Memory B cell (primary cell): Measurements from ENCODE around the gene VDAC2.

Source experiments
- ATAC-seq: fragments of 150-1000 bp; cut with Tn5 transposase; 2 replicates; pipeline ENCODE4 v1.10.0; 2021; ENCODE audit warnings: low read depth, mild to moderate bottlenecking, moderate library complexity
- DNase-seq, 2 donors: peaks; one replicate each; pipeline ENCODE4 v3.0.0; 2022; ENCODE audit warnings: low spot score in 2 of 2
- H3K27ac Mint-ChIP-seq: one replicate; pipeline ENCODE4 v1.8.0; 2022; ENCODE audit warnings: mild to moderate bottlenecking, moderate library complexity, mixed read lengths
- H3K27me3 Mint-ChIP-seq: one replicate; pipeline ENCODE4 v1.8.0; 2022; ENCODE audit warnings: mixed read lengths
- H3K36me3 Mint-ChIP-seq: one replicate; pipeline ENCODE4 v1.8.0; 2022; ENCODE audit warnings: mild to moderate bottlenecking, mixed read lengths
- H3K4me1 Mint-ChIP-seq: one replicate; pipeline ENCODE4 v1.8.0; 2022; ENCODE audit warnings: mixed read lengths
- H3K4me3 Mint-ChIP-seq: one replicate; pipeline ENCODE4 v1.8.0; 2022; ENCODE audit warnings: mild to moderate bottlenecking, moderate library complexity, mixed read lengths
- H3K9me3 Mint-ChIP-seq: one replicate; pipeline ENCODE4 v1.8.0; 2022; ENCODE audit warnings: mixed read lengths

Gene VDAC2

DNA sequence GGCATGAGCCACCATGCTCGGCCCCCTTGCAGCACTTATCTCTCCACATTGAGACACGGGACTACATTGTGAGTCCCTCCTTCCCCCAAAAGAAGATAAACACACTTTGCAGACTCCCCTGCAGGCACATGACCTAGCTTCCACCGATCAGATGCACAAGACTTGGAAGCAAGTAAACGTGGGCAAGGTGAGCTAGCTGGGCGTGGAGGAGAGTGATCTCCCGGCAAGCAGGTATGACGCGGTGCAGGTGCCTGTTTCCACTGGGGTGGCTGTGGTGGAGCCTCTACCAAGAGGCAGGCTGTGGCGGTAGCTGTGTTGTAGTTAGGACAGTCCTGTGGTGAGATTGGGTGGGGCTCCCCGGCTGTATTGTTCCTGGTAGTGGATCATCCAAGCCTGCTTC lies 32.8 kb downstream of the VDAC2 start:
- no peak for ATAC-seq
- no peaks in the 10 kb centered on the region for H3K36me3 Mint-ChIP-seq
- no peaks in the 10 kb centered on the region for H3K9me3 Mint-ChIP-seq
- no peak overlapping the region for H3K4me3 Mint-ChIP-seq
- H3K27ac Mint-ChIP-seq = no peak overlapping the region
- no peak for DNase-seq
- H3K27me3 Mint-ChIP-seq = no peaks in the 10 kb centered on the region
- H3K4me1 Mint-ChIP-seq = no peaks in the 10 kb centered on the region

DNA sequence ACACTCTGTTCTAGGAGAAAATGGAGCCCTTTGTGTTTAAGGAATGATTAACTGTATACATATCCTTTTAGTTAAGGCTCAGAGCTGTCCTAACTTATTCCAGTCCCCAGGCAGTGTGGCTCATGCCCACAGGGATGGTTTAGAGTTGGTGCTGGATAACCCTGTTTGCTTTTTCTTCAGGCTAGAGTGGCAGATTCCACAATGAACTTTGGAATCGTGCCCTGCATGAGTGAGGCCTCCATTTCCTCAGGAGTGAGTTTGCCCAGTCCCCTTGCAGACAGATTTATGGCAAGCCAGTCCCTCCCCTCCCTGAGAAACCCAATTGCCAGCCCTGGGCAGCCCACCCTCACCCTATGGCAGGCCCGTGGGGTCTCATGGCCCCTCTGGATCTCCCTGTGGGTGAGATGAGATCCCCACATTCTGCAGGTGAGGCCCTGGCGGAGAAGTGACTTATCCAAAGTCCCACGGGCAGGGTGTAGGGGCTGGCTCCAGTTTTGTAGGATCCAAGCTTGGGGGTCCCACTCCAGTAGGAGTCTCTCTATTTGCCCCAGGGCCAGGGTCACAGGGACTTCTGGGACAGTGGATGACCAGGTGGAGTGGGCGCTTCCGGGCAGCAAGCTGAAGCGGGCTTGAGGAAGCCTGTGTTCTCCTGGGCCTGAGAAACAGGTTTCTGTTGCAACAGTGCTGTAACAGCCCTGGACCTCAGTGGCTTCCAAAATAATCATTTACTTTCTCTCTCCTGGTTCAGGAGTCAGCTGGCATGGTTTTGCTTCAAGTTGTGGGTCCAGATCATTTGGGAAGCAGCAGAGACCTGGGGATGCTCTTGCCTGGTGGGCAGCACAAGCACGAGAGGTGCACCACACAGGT lies 34.1 kb downstream of the VDAC2 start:
- ATAC-seq (no peak), DNase-seq (no peak)
- no peak overlapping the region for H3K4me3 Mint-ChIP-seq
- peaks cover 3% of the 10 kb centered on the region for H3K27me3 Mint-ChIP-seq
- H3K9me3 Mint-ChIP-seq = no peaks in the 10 kb centered on the region
- no peaks in the 10 kb centered on the region for H3K4me1 Mint-ChIP-seq
- no peaks in the 10 kb centered on the region for H3K36me3 Mint-ChIP-seq
- no peak overlapping the region for H3K27ac Mint-ChIP-seq

DNA sequence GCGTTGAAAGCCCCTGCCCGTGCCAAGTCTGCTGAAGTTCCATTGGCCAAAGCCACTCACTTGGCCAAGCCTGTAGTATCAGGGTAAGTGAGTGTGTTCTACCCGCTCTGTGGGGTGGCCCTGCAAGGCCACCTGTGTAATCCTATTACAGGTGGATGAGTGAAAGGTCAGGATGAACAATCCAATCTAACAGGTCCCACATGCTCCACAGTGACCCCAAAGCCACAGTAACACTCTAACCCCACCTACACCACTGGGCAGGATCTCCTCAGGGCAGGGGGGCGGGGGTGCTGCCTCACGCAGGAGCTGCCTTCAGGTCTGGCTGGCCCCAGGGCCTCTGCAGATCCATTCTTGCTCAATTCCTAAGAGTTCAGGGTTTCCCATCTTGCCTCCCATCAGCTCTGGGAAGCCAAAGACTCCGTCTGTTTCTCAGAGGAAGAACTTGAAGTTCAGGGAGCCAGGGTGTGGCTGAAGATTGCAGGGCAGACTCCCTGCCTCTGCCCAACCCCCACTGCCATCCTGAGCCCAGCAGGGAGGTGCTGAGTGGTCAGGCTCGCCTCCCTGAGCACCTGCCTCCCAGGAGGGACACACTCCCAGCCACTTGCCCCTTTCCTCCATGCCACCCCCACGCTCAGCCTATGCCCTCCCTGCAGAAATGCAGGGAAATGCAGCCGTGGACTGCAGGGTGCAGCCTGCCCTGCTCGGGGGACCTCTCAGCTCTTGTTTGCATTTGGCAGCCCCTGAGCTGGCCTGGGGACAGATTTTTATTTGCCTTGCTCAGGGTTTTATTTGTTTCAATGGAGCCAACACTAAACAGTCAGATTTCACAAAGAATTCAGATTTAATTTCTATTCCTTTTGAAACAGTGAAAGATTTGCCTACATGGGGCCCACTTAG lies 35.0 kb downstream of the VDAC2 start:
- ATAC-seq (no peak), DNase-seq (no peak)
- Mint-ChIP-seq H3K4me3 (no peak overlapping the region), H3K27ac (no peak overlapping the region), H3K36me3 (peaks cover 3% of the 10 kb centered on the region), H3K27me3 (peaks cover 3% of the 10 kb centered on the region), H3K9me3 (no peaks in the 10 kb centered on the region), H3K4me1 (no peaks in the 10 kb centered on the region)

DNA sequence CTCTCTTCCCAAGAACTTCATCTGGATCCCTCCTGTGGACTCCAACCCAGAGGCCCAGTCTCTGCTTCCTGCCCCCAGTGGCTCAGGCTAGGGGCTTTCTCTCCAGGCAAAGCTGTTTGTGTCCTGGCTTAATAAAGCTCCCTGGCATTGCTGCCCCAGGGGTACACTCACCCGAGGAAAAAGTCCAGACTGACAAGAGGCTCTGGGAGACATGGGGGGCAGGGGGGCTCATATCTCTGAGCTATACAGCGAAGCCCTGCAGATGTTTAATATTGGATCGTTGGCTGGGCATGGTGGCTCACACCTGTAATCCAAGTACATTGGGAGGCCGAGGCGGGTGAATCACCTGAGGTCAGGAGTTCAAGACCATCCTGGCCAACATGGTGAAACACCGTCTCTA lies 35.9 kb downstream of the VDAC2 start:
- no peaks in the 10 kb centered on the region for H3K4me1 Mint-ChIP-seq
- H3K36me3 Mint-ChIP-seq = peaks cover 3% of the 10 kb centered on the region
- H3K27me3 Mint-ChIP-seq = peaks cover 3% of the 10 kb centered on the region
- no peak overlapping the region for H3K4me3 Mint-ChIP-seq
- H3K9me3 Mint-ChIP-seq = no peaks in the 10 kb centered on the region
- DNase-seq (no peak), ATAC-seq (no peak)
- H3K27ac Mint-ChIP-seq = no peak overlapping the region

DNA sequence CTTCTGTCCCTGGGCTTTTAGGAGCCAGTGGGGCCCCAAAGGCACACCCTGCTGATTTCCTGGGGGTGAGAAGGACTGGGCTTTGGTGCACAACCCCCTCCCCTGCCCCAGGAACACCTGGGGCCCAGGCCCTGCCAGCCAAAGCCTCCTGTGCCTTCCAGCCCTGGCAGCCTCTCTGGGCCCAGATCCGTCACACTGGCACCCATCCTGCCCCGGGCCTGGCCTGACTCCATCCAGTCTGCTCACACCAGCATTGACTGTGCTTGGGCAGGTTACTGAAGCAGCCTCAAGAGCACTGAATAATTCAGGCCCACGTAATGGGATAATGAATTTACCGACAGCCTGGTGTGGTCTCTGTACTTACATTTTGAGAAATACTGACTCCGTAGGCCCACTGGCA lies 37.2 kb downstream of the VDAC2 start:
- ATAC-seq = no peak
- H3K36me3 Mint-ChIP-seq = peaks cover 3% of the 10 kb centered on the region
- peaks cover 3% of the 10 kb centered on the region for H3K9me3 Mint-ChIP-seq
- no peak for DNase-seq
- H3K27me3 Mint-ChIP-seq = peaks cover 3% of the 10 kb centered on the region
- H3K4me1 Mint-ChIP-seq = no peaks in the 10 kb centered on the region
- H3K4me3 Mint-ChIP-seq = no peak overlapping the region
- H3K27ac Mint-ChIP-seq = no peak overlapping the region

DNA sequence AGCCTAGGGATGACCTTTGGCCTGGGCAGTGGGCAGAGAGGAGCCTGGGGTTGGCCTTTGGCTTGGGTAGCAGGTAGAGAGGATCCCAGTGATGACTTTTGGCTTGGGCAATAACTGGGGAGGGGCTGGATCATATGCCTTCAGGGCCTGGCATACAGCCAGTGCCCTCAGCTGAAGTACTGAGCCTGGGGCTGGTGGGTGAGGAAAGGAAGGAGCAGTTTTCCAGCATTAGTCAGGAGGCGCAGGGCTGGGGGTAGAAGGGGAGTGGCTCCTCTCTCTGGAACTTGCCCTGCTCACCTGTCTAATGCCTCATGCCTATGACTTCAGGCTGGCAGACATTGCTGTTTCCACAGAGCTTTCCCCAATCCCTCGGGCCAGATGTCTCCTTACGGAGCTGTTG lies 40.3 kb downstream of the VDAC2 start:
- H3K36me3 Mint-ChIP-seq = peaks cover 4% of the 10 kb centered on the region
- DNase-seq (no peak), ATAC-seq (no peak)
- peaks cover 9% of the 10 kb centered on the region for H3K9me3 Mint-ChIP-seq
- peaks cover 3% of the 10 kb centered on the region for H3K27me3 Mint-ChIP-seq
- no peak overlapping the region for H3K4me3 Mint-ChIP-seq
- no peak overlapping the region for H3K27ac Mint-ChIP-seq
- H3K4me1 Mint-ChIP-seq = no peaks in the 10 kb centered on the region

DNA sequence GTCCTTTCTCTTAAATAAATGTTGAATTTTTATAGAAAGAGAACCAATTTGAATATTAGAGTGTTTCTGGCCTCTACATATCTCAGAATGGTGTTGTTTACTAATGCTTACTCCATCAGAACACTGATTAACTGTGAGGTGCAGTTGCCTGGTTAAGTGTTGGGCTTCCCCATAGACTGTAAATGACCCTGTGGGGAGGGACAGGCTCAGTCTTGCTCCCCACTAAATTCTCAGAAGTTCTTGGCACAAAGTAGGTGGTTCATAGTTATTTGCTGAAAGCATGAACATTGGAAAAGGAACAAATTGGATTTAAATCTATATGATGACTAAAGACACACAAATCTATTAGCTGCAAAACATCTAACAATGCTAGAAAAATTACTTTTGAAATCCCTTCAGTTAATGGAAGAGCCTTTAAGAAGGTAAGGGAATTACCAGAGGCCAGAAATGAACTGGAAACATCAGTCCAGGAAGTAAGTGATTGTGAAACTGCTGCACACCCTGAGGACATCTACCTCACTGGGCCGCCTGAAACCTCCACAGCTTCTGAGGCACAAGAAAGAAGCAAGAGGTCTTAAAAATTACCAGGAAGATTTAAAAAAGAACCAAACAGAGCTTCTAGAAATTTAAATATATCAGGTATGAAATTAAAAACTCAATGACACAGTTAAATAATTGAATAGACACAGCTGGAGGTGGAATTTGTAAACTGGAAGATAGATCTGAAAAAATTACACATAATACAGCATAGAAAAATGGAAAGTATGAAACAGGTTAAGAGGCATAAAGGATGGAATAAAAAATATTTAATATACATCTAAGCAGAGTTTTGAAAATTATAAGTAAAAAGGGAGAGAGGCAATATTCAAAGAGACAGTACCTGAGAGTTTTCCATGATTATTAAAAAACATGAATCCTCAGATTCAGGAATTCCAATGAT lies 43.0 kb downstream of the VDAC2 start:
- peaks cover 3% of the 10 kb centered on the region for H3K27me3 Mint-ChIP-seq
- no peak overlapping the region for H3K27ac Mint-ChIP-seq
- DNase-seq (no peak), ATAC-seq (no peak)
- H3K4me1 Mint-ChIP-seq = no peaks in the 10 kb centered on the region
- peaks cover 9% of the 10 kb centered on the region for H3K9me3 Mint-ChIP-seq
- H3K4me3 Mint-ChIP-seq = no peak overlapping the region
- H3K36me3 Mint-ChIP-seq = peaks cover 4% of the 10 kb centered on the region

DNA sequence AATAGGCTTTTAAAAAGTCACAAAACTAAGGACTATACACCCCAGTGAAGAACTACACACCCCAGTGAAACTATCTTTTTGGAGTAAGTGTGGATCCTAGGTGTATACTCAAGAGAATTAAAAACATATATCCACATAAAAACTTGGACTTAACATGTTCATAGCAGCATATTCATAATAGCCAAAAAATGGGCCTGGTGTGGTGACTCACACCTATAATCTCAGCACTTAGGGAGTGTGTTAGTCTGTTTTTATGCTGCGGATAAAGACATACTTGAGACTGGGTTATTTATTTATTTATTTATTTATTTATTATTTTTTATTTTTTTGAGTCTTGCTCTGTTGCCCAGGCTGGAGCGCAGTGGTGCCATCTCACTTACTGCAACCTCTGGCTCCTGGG lies 44.1 kb downstream of the VDAC2 start:
- peaks cover 4% of the 10 kb centered on the region for H3K36me3 Mint-ChIP-seq
- DNase-seq (no peak), ATAC-seq (no peak)
- H3K27me3 Mint-ChIP-seq = no peaks in the 10 kb centered on the region
- no peaks in the 10 kb centered on the region for H3K4me1 Mint-ChIP-seq
- H3K27ac Mint-ChIP-seq = no peak overlapping the region
- peaks cover 9% of the 10 kb centered on the region for H3K9me3 Mint-ChIP-seq
- H3K4me3 Mint-ChIP-seq = no peak overlapping the region

DNA sequence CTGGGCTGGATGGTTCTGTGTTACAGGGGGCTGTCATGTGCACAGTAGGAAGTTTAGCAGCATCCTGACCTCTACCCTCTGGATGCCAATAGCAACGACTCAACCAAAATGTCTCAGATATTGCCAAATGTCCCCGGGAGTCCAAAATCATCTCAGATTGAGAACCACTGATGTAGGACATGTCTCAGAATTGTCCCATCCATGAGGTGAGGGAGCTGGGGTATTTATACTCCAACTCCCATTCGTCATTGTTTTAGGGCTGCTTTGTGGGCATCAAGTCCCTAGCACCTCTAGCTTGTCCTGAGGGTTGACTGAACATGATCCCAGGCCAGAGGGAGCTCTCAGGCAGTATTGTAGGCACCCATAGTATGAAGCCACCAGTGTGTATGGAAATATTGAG lies 50.4 kb downstream of the VDAC2 start:
- Mint-ChIP-seq H3K9me3 (no peaks in the 10 kb centered on the region), H3K4me1 (no peaks in the 10 kb centered on the region), H3K27ac (no peak overlapping the region), H3K27me3 (no peaks in the 10 kb centered on the region), H3K36me3 (no peaks in the 10 kb centered on the region), H3K4me3 (no peak overlapping the region)
- no peak for ATAC-seq
- no peak for DNase-seq

DNA sequence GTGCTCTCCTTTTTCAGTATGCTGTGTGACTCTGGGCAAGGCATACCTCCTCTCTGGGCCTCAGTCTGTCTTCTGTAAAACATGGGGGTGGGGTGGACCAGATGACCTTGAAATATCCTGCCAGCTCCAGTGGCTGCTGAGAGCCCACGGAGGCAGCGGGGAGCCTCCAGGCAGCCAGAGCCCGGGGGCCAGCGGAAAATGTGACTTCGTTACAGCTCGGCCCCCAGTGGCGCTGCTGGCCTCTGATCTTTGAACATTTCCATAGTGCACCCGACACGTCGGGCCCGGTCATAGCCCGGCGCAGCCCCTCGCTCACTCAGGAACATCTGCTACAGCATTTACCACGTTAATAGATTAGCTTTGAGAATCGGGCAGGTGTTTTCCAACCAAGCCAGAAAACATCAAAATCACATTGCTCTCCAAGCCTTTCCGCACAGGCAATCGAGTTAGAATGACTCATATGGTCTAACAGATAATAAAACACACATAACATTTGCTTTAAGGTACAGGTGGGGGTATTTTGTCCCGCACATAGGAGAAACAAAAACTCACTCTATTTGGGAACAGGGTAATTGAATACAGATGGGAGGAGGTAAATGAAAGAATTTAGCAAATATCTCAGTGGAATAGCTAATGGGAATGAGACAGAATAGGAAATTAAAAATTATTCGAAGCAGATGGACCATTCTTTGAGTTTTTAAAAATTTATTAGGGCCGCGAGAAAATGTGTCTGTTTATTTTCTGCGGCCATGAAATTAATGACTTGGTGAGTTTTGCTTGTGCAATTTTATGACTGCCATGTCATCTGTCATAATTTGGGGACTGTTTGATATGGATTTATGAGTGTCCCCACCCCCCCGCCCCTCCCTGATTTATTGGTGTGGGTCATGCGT lies 51.5 kb downstream of the VDAC2 start:
- no peak overlapping the region for H3K4me3 Mint-ChIP-seq
- DNase-seq = no peak
- no peaks in the 10 kb centered on the region for H3K36me3 Mint-ChIP-seq
- peaks cover 3% of the 10 kb centered on the region for H3K27me3 Mint-ChIP-seq
- no peak for ATAC-seq
- H3K9me3 Mint-ChIP-seq = no peaks in the 10 kb centered on the region
- H3K4me1 Mint-ChIP-seq = no peaks in the 10 kb centered on the region
- H3K27ac Mint-ChIP-seq = no peak overlapping the region

DNA sequence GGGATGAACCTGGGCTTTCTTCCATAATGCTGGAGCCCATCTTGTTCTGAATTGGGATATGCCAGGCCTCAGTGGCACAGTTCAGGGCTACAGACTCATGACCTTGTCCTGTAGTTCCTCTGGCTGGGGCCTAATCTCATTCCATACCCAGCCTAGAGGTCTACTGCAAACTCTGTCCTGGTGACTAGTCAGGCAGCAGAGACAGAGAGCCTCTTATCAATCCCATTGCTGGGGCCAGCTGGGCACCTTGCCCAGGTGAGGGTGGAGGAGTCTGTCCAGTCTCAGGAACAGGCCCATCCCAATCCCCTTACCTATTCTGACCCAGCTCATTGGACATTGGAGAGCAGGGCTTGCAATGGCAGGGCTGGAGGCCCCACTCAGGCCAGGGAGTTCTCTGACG lies 53.2 kb downstream of the VDAC2 start:
- Mint-ChIP-seq H3K27ac (no peak overlapping the region), H3K4me1 (no peaks in the 10 kb centered on the region), H3K36me3 (no peaks in the 10 kb centered on the region), H3K4me3 (no peak overlapping the region), H3K9me3 (no peaks in the 10 kb centered on the region), H3K27me3 (peaks cover 3% of the 10 kb centered on the region)
- no peak for ATAC-seq
- DNase-seq = no peak

DNA sequence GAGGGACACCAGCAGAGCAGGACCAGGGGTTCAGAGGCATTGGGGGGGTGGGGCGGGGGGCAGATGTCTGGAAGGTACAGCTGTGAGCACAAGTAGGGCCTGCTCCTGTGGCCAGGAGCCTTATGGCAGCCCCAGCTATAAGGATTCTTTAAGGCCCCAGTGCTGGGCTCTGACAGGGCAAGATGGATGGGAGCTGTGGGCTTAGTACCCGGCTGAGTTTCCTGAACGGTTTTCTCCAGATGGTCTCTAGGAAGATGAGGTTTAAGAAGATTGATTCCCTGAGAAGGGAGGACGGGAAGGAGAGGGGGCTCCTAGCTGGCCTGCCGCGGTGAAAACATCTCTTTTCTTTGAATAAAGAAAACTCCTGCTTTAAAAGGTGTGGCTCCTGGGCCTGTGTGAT lies 55.3 kb downstream of the VDAC2 start:
- Mint-ChIP-seq H3K27ac (no peak overlapping the region), H3K9me3 (no peaks in the 10 kb centered on the region), H3K36me3 (no peaks in the 10 kb centered on the region), H3K4me1 (no peaks in the 10 kb centered on the region), H3K27me3 (peaks cover 3% of the 10 kb centered on the region), H3K4me3 (no peak overlapping the region)
- ATAC-seq (no peak), DNase-seq (no peak)

DNA sequence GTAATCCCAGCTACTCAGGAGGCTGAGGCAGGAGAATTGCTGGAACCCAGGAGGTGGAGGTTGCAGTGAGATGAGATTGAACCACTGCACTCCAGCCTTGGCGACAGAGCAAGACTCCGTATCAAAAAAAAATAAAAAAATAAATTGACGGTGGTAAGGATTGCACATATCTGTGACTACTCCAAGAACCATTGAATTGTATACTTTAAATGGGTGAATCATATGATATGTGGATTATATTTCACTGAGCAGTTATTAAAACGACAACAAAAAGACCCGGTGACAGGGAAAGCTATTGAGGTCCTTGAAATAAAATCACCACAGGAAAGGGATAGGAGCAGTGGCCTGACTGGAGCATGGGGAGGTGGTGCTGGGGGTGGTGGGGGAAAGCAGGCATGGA lies 56.3 kb downstream of the VDAC2 start:
- no peak for ATAC-seq
- H3K4me1 Mint-ChIP-seq = no peaks in the 10 kb centered on the region
- no peak for DNase-seq
- no peaks in the 10 kb centered on the region for H3K9me3 Mint-ChIP-seq
- H3K27ac Mint-ChIP-seq = no peak overlapping the region
- H3K27me3 Mint-ChIP-seq = peaks cover 3% of the 10 kb centered on the region
- no peak overlapping the region for H3K4me3 Mint-ChIP-seq
- no peaks in the 10 kb centered on the region for H3K36me3 Mint-ChIP-seq
